ENCODE results near the gene LTA4H.

DNA sequence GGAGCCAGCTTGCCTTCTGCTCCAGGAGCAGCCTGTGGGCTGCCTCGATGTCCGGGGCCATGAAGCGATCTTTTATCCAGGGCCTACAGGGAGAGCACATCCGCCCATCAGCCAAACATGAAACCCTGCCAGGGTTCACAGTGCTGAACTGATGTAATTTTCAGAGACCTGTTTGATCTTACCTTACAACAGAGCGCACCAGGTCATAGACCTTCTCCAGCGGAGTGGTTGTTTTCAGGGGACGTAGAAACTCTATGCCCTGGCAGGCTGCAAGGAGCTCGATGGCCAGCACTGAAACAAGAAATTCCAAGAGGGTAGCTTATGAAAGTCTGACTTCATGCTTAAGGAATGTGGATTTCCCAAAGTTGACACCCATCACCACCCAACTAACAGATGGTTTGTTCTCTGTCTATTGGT is 59.0 kb downstream of the LTA4H start:
- TF ChIP-seq, protein P1, sequence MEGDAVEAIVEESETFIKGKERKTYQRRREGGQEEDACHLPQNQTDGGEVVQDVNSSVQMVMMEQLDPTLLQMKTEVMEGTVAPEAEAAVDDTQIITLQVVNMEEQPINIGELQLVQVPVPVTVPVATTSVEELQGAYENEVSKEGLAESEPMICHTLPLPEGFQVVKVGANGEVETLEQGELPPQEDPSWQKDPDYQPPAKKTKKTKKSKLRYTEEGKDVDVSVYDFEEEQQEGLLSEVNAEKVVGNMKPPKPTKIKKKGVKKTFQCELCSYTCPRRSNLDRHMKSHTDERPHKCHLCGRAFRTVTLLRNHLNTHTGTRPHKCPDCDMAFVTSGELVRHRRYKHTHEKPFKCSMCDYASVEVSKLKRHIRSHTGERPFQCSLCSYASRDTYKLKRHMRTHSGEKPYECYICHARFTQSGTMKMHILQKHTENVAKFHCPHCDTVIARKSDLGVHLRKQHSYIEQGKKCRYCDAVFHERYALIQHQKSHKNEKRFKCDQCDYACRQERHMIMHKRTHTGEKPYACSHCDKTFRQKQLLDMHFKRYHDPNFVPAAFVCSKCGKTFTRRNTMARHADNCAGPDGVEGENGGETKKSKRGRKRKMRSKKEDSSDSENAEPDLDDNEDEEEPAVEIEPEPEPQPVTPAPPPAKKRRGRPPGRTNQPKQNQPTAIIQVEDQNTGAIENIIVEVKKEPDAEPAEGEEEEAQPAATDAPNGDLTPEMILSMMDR (IDR thresholded peaks at IDR 0.05) = no peak
- TF ChIP-seq POLR2A (IDR thresholded peaks at IDR 0.05) (no peak), POLR2AphosphoS5 (IDR thresholded peaks at IDR 0.05) (no peak)
